HG03342 (cell line): ENCODE results near the gene CDC14A.
"Not testable (repeated sequence)": the region's sequence is repeated elsewhere in the genome, so short reads cannot be mapped to it uniquely, and the experiment has no call there.

ENCODE experiments used
- ATAC-seq: cut with Tn5 transposase; IDR thresholded peaks from one replicate; pipeline ENCODE4 v1.9.1; 2021; ENCODE audit warnings: mild to moderate bottlenecking, moderate library complexity; ENCODE audit not compliant: unreplicated experiment

CDC14A gene

GRCh38 chr1:100335436-100335835 is 16.9 kb upstream of the CDC14A start:
- no peak for ATAC-seq

- not testable (repeated sequence) for ATAC-seq
Observed at GRCh38 chr1:100337878-100338277, 14.4 kb upstream of the CDC14A start.

- ATAC-seq = not testable (repeated sequence)
Observed at GRCh38 chr1:100339735-100340134, 12.6 kb upstream of the CDC14A start.

- ATAC-seq = no peak
Observed at GRCh38 chr1:100340494-100340893, 11.8 kb upstream of the CDC14A start.

- ATAC-seq = no peak
Observed at GRCh38 chr1:100342348-100342747, 10.0 kb upstream of the CDC14A start.

GRCh38 chr1:100343897-100344296 is 8.4 kb upstream of the CDC14A start:
- no peak for ATAC-seq

GRCh38 chr1:100344774-100345173 is 7.5 kb upstream of the CDC14A start:
- no peak for ATAC-seq

GRCh38 chr1:100346387-100346786 is 5.9 kb upstream of the CDC14A start:
- ATAC-seq = no peak

GRCh38 chr1:100347009-100347966 is 5.0 kb upstream of the CDC14A start:
- no peak for ATAC-seq

- ATAC-seq = no peak
Observed at GRCh38 chr1:100348549-100349144, 3.7 kb upstream of the CDC14A start.

GRCh38 chr1:100349246-100349645 is 3.1 kb upstream of the CDC14A start:
- no peak for ATAC-seq

- ATAC-seq = no peak
Observed at GRCh38 chr1:100350787-100351094, 1.6 kb upstream of the CDC14A start.

- ATAC-seq = peak; percentile 57
Observed at GRCh38 chr1:100351095-100351887, 1.0 kb upstream of the CDC14A start.

GRCh38 chr1:100353071-100353801 is 930 bp downstream of the CDC14A start:
- ATAC-seq = peak; percentile 25

- ATAC-seq = no peak
Observed at GRCh38 chr1:100353988-100354387, 1.7 kb downstream of the CDC14A start.

- ATAC-seq = no peak
Observed at GRCh38 chr1:100354971-100355394, 2.7 kb downstream of the CDC14A start.

GRCh38 chr1:100358210-100358609 is 5.9 kb downstream of the CDC14A start:
- no peak for ATAC-seq

- ATAC-seq = no peak
Observed at GRCh38 chr1:100359139-100359538, 6.8 kb downstream of the CDC14A start.

- no peak for ATAC-seq
Observed at GRCh38 chr1:100360790-100361510, 8.6 kb downstream of the CDC14A start.

GRCh38 chr1:100361511-100362089 is 9.3 kb downstream of the CDC14A start:
- ATAC-seq = no peak
